Neutrophil (primary cell): ENCODE data around the gene CBFA2T3.

Experiments used
- H3K27ac ChIP-seq: fragments of 200-600 bp; sonication (generic); 2 replicates; pipeline ENCODE4 v1.5.1; 2016; ENCODE audit warnings: mild to moderate bottlenecking, moderate library complexity
- H3K27me3 ChIP-seq: fragments of 200-600 bp; sonication (generic); 2 replicates; pipeline ENCODE4 v1.6.0; 2016; ENCODE audit warnings: mild to moderate bottlenecking
- H3K36me3 ChIP-seq: fragments of 200-600 bp; sonication (generic); 2 replicates; pipeline ENCODE4 v1.5.1; 2017
- H3K4me1 ChIP-seq, 2 experiments: fragments of 200-600 bp in 1 of 2; sonication (generic) in 1 of 2; 1 replicate in 1 of 2; 2 replicates in 1 of 2; pipeline versions ENCODE4 v1.5.1 to v1.6.1; 2013 to 2016; ENCODE audit warnings: low read depth in 1 of 2, low read length in 1 of 2, mild to moderate bottlenecking in 1 of 2, moderate library complexity in 1 of 2; ENCODE audit not compliant: control insufficient read depth in 1 of 2, insufficient read depth in 1 of 2
- H3K4me3 ChIP-seq, 2 experiments: fragments of 200-600 bp in 1 of 2; sonication (generic) in 1 of 2; 1 replicate in 1 of 2; 2 replicates in 1 of 2; pipeline ENCODE4 v1.5.1; 2013 to 2016; ENCODE audit warnings: low read depth in 1 of 2, low read length in 1 of 2, mild to moderate bottlenecking in 1 of 2, moderate library complexity in 1 of 2
- H3K9me3 ChIP-seq: fragments of 200-600 bp; sonication (generic); 2 replicates; pipeline ENCODE4 v1.5.1; 2016
- CTCF ChIP-seq: fragments of 200-600 bp; sonication (generic); IDR thresholded peaks from 2 replicates; pipeline ENCODE4 v1.5.1; 2016; ENCODE audit warnings: antibody characterized with exemption

CBFA2T3 gene

GRCh38 chr16:89023151-89023551 lies 46.1 kb upstream of the CBFA2T3 start:
- Histone ChIP-seq H3K36me3 (no peaks in the 10 kb centered on the region), H3K4me3 (no peak overlapping the region), H3K9me3 (no peaks in the 10 kb centered on the region), H3K27ac (no peak overlapping the region), H3K27me3 (peaks cover 2% of the 10 kb centered on the region), H3K4me1 (no peaks in the 10 kb centered on the region)
- TF ChIP-seq CTCF, result no peak

GRCh38 chr16:89022051-89022836 lies 45.2 kb upstream of the CBFA2T3 start:
- Histone ChIP-seq H3K9me3 (no peaks in the 10 kb centered on the region), H3K27ac (no peak overlapping the region), H3K4me3 (no peak overlapping the region), H3K27me3 (no peaks in the 10 kb centered on the region), H3K4me1 (no peaks in the 10 kb centered on the region), H3K36me3 (no peaks in the 10 kb centered on the region)
- no peak for TF ChIP-seq CTCF

GRCh38 chr16:89020925-89021595 lies 44.1 kb upstream of the CBFA2T3 start:
- Histone ChIP-seq H3K4me1 (no peaks in the 10 kb centered on the region), H3K4me3 (no peak overlapping the region), H3K27me3 (no peaks in the 10 kb centered on the region), H3K27ac (no peak overlapping the region), H3K36me3 (no peaks in the 10 kb centered on the region), H3K9me3 (no peaks in the 10 kb centered on the region)
- TF ChIP-seq CTCF, result no peak

- Histone ChIP-seq H3K4me3 (no peak overlapping the region), H3K36me3 (no peaks in the 10 kb centered on the region), H3K27me3 (no peaks in the 10 kb centered on the region), H3K4me1 (no peaks in the 10 kb centered on the region), H3K9me3 (no peaks in the 10 kb centered on the region), H3K27ac (no peak overlapping the region)
- no peak for TF ChIP-seq CTCF
Observed at GRCh38 chr16:89020068-89020924, 43.3 kb upstream of the CBFA2T3 start.

- no peak overlapping the region for H3K27ac ChIP-seq
- no peaks in the 10 kb centered on the region for H3K4me1 ChIP-seq
- H3K4me3 ChIP-seq, result no peak overlapping the region
- H3K9me3 ChIP-seq, result no peaks in the 10 kb centered on the region
- TF ChIP-seq CTCF, result no peak
- H3K36me3 ChIP-seq, result no peaks in the 10 kb centered on the region
- H3K27me3 ChIP-seq, result no peaks in the 10 kb centered on the region
Observed at GRCh38 chr16:89019511-89019910, 42.5 kb upstream of the CBFA2T3 start.
